Femur (tissue), 1 donor: ENCODE measurements around the gene TCTN3.
"Not testable (repeated sequence)": the region's sequence is repeated elsewhere in the genome, so short reads cannot be mapped to it uniquely, and the experiment has no call there.

Experiments used
- DNase-seq: peaks from one replicate; pipeline ENCODE4 v3.0.0-alpha.2; 2017

Gene TCTN3, protein sequence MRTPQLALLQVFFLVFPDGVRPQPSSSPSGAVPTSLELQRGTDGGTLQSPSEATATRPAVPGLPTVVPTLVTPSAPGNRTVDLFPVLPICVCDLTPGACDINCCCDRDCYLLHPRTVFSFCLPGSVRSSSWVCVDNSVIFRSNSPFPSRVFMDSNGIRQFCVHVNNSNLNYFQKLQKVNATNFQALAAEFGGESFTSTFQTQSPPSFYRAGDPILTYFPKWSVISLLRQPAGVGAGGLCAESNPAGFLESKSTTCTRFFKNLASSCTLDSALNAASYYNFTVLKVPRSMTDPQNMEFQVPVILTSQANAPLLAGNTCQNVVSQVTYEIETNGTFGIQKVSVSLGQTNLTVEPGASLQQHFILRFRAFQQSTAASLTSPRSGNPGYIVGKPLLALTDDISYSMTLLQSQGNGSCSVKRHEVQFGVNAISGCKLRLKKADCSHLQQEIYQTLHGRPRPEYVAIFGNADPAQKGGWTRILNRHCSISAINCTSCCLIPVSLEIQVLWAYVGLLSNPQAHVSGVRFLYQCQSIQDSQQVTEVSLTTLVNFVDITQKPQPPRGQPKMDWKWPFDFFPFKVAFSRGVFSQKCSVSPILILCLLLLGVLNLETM

DNA sequence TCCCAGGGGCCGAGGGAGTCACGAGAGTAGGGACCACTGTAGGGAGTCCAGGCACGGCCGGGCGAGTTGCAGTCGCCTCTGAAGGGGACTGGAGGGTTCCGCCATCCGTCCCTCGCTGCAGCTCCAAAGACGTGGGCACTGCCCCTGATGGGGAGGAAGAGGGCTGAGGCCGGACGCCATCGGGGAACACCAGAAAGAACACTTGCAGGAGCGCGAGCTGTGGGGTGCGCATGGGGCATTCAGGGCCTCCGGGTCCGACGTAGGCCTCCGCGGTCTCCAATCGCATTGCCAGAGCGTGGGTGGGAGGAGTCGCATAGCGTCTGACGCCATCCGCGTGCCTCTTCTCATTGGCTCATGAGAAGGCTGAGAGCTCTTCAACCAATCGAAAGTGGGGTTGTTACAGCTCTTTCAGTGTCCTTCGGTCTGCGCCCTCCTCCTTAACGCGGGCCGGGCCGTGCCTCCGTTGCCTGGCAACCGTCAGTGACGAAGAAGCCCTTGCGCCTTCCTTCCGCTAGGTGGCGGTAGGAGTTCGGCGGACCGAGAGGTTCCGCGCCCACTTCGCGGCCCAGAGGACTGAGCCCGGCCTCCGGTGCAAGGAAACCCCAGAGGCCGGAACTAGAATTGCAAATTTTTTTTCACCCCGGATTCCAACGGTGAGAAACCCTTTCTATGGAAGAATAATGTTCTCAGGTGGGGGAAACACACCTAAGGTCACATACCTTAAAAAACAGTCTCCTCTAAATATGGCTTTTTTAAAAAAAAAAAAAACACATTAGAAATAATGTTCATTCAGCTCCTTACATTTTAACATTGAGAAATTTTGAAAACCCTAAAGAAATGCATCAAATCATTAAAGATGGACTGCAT, at the start of gene TCTN3:
TSS of gene TCTN3 (minus strand) at position 260 of the 867 bp plus-strand sequence. CDS start at position 232, 28 bp downstream.
- peak; percentile 98 for DNase-seq

DNA sequence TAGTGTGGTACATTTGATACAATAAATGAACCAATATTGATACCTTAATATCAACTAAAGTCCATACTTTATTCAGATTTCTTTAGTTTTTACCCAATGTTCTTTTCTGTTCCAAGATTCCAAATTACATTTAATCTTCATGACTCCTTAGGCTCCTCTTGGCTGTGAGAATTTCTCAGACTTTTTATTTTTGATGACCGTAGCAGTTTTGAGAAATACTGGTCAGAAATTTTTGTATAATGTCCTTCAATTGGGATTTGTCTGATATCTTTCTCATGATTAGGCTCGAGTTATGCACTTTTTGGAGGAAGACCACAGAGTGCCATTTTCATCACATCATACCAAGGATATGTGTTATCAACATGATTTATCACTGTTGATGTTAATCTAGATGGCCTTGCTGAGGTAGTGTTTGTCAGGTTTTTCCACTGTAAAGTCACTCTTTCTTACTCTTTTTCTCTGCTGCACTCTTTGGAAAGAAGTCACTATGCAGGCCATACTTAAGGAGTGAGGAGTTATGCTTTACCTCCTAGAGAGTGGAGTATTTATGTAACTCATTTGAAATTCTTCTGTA, 49.3 kb upstream of the TCTN3 start:
- no peak for DNase-seq

DNA sequence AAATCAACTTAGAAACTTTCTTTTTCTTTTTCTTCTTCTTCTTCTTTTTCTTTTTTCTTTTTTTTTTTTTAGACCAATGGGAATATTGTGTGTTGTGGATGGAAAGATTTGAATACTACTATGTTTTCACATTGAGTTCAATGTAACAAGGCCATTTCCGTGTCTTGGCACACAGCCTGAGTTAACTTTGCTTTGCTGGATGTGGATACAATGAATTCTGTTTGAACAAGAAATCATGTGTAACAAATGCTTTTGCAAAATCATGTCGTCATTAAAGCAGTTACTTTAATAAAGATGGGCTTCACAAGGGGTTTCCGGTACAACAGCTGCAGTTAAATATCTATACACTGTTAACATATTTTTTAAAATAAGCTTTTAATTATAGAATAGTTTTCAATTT, 48.8 kb upstream of the TCTN3 start:
- peak; percentile 52 for DNase-seq

DNA sequence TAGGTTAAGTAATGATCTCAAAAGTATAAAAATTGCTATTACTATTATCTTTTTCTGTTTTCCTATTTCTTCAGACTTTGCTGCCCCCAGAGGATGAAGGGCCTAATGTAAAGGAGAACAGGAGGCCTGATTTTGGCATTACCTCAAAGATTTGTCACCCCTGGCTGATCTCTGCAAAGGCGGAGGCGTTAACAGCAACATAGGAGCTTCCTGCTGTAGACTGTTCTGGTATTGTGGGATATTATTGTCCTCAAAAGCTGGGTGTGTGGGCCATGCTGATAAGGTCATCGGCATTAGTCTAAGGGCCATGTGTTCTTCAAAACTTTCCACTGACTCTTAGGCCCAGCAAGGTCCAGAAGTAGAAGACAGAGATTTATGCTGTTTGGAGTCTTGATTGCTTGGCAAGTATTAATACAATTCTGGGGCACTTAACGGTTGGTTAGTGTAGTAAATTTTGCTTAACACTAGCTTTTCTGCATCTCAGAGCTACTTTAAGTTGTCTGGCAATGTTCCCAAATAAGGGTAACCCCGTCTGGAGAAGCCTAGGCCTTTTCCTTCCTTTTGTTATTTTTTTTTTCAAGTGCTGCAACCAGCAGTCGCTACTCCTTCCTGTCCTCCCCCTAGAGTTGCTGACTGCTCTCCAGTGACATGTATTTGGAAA, 48.2 kb upstream of the TCTN3 start:
- DNase-seq: peak; percentile 58

DNA sequence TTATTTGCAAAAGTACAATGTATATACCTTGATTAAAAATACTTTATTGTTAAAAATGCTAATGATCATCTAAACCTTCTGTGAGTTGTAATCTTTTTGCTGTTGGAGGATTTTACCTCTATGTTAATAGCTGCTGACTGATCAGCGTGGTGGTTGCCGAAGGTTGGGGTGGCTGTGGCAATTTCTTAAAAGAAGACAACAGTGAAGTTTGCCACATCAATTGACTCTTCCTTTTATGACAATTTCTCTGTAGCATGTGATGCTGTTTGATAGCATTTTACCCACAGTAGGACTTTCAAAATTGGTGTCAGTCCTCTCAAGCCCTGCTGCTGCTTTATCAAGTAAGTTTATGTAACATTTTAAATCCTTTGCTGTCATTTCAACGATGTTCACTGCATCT, 45.3 kb upstream of the TCTN3 start:
- DNase-seq: no peak

DNA sequence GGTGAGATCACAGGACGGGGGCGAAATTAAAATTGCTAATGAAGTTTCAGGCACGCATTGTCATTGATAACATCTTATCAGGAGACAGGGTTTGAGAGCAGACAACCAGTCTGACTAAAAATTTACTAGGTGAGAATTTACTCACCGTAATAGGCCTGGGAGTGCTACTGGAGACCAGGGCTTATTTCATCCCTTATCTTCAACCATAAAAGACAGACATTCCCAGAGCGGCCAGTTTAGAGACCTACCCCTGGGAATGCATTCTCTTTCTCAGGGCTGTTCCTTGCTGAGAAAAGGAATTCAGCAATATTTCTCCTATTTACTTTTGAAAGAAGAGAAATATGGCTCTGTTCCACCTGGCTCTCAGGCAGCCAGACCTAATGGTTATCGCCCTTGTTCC, 39.2 kb upstream of the TCTN3 start:
- DNase-seq: not testable (repeated sequence)

DNA sequence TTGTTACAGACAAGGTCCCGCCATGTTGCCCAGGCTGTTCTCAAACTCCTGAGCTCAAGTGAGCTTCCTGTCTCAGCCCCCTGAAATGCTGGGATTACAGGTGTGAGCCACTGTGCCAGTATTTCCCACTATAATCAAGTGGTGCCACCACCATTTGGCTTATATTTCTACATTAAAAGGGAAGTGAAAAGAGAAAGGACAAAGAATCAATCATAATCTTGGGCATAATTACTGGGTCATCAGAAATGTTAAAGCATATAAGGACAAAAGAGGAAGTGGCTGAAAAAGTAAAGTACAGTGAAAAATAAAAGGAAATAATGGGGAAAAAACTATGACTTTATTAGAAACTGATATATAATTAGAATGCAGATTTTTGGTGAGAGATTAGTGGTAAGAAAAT, 36.5 kb upstream of the TCTN3 start:
- no peak for DNase-seq

- no peak for DNase-seq
Measured at GRCh38 chr10:95729323-95730055, 35.8 kb upstream of the TCTN3 start.

- no peak for DNase-seq
Measured at GRCh38 chr10:95728526-95728925, 34.8 kb upstream of the TCTN3 start.

GRCh38 chr10:95722496-95722895, 28.8 kb upstream of the TCTN3 start:
- not testable (repeated sequence) for DNase-seq

DNA sequence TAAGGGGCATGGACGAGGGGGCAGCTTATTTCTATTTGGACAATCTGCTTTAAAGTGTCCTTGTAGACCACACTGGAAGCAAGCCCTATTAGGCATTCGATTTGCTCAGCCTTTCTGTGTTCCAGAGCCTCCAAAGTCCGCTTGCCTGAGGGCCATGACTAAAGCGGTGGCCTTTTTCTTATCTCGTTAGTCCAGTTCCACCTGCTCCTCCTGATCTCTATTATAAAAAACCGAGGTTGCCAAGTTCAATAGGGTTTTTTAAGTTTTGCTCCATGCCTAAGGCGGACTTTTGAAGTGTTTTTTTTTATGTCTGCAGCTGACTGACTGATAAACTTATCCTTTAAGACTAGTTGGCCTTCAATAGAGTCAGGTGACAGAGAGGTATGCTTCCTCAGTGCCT, 27.0 kb upstream of the TCTN3 start:
- not testable (repeated sequence) for DNase-seq

DNA sequence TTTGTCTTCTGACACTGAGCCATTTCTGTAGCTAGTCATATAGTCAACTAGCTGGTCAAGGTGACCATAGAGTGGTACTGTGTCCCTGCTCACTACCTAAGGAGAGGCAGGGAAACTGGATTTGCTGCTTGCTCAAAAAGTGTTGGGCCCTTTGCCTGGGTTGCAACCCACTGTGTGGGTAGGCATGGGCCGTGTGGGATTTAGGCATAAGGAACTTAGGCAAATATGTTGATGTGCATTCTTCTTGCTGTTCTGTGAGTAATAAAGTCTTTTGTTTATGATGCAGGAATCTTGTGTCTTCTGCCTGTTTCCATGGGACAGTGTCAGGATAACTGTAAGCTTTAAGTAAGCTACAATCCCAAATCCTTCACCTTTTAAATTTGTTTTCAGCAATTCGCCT, 23.1 kb upstream of the TCTN3 start:
- no peak for DNase-seq

- DNase-seq: no peak
Measured at GRCh38 chr10:95716466-95716865, 22.7 kb upstream of the TCTN3 start.

GRCh38 chr10:95711492-95711891, 17.8 kb upstream of the TCTN3 start:
- no peak for DNase-seq

GRCh38 chr10:95706990-95707389, 13.3 kb upstream of the TCTN3 start:
- no peak for DNase-seq

- no peak for DNase-seq
Measured at GRCh38 chr10:95706573-95706972, 12.8 kb upstream of the TCTN3 start.

DNA sequence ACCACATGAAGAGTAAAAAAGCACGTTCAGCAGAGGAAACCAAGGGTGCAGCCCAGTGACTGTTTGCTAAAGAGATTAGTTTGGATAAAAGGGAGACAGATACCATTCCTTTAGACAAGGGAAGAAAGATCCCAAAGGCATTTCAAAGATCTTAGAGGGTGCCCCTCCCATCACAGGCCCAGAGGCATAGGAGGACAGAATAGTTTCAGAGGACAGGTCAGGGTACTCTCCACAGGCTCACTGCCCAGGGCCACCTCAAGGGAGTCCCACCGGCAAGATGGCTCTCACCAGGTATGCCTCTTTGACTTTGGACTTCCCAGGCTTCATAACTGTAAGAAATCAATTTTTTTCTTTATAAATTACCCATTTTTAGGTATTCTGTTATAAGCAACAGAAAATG, 4.7 kb upstream of the TCTN3 start:
- DNase-seq: no peak

DNA sequence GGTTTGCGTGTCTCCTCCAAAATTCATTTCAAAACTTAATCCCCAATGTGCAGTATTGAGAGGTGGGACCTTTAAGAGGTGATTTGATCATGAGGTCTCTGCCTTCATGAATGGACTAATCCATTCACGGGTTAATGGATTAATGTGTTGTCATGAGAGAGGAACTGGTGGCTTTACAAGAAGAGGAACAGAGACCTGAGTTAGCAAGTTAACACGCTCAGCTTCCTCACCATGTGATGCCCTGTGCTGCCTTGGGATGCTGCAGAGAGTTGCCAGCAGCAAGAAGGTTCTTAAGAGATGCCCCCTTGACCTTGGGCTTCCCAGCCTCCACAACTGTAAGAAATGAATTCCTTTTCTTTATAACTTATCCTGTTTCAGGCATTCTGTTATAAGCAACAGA, 3.7 kb upstream of the TCTN3 start:
- DNase-seq: no peak

DNA sequence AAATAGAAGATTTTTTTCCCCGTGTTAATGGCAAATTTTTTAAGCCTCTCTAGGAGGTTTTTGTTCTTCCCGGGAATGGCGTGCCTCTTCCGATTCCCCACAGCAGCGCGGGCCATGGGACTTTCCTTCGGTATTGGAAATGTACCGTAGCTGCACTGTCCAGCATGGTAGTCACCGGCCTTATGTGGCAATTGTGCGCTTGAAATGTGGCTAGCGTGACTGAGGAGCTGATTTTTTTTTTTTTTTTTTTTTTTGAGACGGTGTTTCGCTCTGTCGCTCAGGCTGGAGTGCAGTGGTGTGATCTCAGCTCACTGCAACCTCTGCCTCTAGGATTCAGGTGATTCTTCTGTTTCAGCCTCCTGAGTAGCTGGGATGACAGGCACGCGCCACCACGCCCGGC, 938 bp upstream of the TCTN3 start:
- DNase-seq: no peak

DNA sequence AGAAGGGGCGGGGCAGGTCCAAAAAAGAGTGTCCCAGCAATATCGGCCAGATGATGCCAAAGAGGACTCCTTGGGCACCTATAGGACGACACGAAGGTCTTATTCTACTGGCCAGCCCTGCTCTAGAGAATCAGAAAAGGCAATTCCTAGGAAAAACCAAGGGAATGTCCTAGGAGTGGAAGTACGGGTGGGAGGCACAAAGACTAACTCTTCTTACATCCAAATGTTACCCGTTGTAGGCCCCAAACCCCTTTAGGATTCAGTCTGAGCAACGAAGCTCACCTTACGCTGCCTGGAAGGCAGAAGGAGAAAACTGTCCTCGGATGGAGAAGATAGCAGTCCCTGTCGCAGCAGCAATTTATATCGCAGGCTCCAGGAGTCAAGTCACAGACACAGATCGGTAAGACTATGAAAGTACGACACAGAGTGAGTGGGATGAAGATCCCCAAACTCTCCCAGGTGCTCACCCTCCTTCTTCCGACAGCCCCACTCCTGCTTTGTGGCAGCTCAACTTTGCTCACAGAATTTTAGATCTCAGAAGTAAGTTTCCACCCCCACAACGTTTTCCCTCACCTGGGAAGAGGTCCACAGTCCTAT, 558 bp downstream of the TCTN3 start:
- DNase-seq: no peak

DNA sequence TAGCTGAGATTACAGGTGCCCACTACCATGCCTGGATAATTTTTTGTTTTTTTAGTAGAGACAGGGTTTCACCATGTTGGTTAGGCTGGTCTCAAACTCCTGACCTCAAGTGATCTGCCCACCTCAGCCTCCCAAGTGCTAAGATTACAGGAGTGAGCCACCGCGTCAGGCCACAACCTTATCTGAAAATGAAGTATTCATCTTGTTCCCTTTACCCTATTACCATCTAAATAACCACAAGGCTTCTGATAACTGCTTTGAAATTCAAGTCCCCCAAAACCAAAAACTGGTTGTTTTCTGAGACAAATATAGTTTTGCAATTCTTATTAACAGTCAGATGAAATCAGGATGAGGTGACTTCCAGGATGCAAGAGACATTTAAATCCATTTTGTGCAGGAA, 2.4 kb downstream of the TCTN3 start:
- no peak for DNase-seq

DNA sequence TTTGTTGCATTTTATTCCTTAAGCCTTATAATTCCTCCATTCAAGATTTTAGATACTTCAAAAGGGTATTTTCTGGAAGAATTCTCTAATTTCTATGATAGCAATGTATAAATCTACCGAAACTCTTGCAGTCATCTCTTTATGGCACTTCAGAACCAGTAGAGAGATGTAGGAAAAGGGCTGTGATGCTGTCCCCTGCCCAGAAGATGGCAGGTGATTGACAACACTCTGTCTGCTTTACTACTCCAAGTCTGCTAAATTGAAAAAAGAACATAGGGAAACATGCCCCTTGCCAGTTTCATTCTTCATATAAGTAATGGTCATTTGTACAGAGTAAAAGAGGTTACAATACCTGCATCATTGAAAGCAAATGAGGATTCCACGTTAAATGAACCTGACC, 5.1 kb downstream of the TCTN3 start:
- no peak for DNase-seq
